Karpas-422 (cell line): ENCODE results near the gene TMEM271. TPM values are rescaled to one million over a fixed set of nuclear protein-coding genes. Genes with fewer than 3 reads are reported as not detected.

ENCODE experiments used
- DNase-seq: peaks from one replicate; pipeline ENCODE4 v3.0.0-alpha.2; 2015
- H2AFZ ChIP-seq: fragments of 200-600 bp; sonication (generic); 2 replicates; pipeline ENCODE4 v1.6.1; 2014; ENCODE audit warnings: antibody characterized with exemption, low read length, mixed read lengths
- H3K27ac ChIP-seq: fragments of 200-600 bp; sonication (generic); 2 replicates; pipeline ENCODE4 v1.5.1; 2014; ENCODE audit warnings: mild to moderate bottlenecking, low read length, moderate library complexity
- H3K27me3 ChIP-seq: fragments of 200-600 bp; sonication (generic); 2 replicates; pipeline ENCODE4 v1.6.1; 2014; ENCODE audit warnings: low read length, mixed read lengths
- H3K36me3 ChIP-seq: fragments of 200-600 bp; sonication (generic); 2 replicates; pipeline ENCODE4 v1.6.1; 2014; ENCODE audit warnings: low read length, mixed read lengths; ENCODE audit not compliant: insufficient read depth
- H3K4me1 ChIP-seq: fragments of 200-600 bp; sonication (generic); 2 replicates; pipeline ENCODE4 v1.6.1; 2014; ENCODE audit warnings: mild to moderate bottlenecking, low read length, mixed read lengths
- H3K4me2 ChIP-seq: fragments of 200-600 bp; sonication (generic); 2 replicates; pipeline ENCODE4 v1.6.1; 2014; ENCODE audit warnings: low read length, low read depth, mild to moderate bottlenecking; ENCODE audit not compliant: poor library complexity, severe bottlenecking
- H3K4me3 ChIP-seq: fragments of 200-600 bp; sonication (generic); 2 replicates; pipeline ENCODE4 v1.5.1; 2014; ENCODE audit warnings: mild to moderate bottlenecking, antibody characterized with exemption, low read length, mixed read lengths
- H3K79me2 ChIP-seq: fragments of 200-600 bp; sonication (generic); 2 replicates; pipeline ENCODE4 v1.6.1; 2014; ENCODE audit warnings: mild to moderate bottlenecking, low read length, mixed read lengths
- H3K9ac ChIP-seq: fragments of 200-600 bp; sonication (generic); 2 replicates; pipeline ENCODE4 v1.6.0; 2014; ENCODE audit warnings: low read length
- H3K9me2 ChIP-seq: fragments of 200-600 bp; sonication (generic), shearing (Covaris generic); replicated peaks from 2 replicates; pipeline ENCODE4 v1.6.0; 2014; ENCODE audit warnings: mild to moderate bottlenecking, low read length, moderate library complexity; ENCODE audit not compliant: insufficient read depth
- H3K9me3 ChIP-seq: fragments of 300-700, 200-600 bp; sonication (generic); 2 replicates; pipeline ENCODE4 v1.6.1; 2014; ENCODE audit warnings: low read length, mixed read lengths
- H4K20me1 ChIP-seq: fragments of 200-600 bp; sonication (generic); 2 replicates; pipeline ENCODE4 v1.6.1; 2014; ENCODE audit warnings: mild to moderate bottlenecking, antibody characterized with exemption, low read length, low read depth; ENCODE audit not compliant: insufficient read depth
- total RNA-seq: library from RNA; depleted of rRNA; stranded (reverse); fragments of >200 nt; shearing (Covaris generic); gene quantifications from 2 replicates; pipeline ENCODE4 v1.2.3, GENCODE V29; 2014; ENCODE audit warnings: low replicate concordance

TMEM271 gene
- total RNA-seq, 1 experiment from 2014 or later = not detected

DNA sequence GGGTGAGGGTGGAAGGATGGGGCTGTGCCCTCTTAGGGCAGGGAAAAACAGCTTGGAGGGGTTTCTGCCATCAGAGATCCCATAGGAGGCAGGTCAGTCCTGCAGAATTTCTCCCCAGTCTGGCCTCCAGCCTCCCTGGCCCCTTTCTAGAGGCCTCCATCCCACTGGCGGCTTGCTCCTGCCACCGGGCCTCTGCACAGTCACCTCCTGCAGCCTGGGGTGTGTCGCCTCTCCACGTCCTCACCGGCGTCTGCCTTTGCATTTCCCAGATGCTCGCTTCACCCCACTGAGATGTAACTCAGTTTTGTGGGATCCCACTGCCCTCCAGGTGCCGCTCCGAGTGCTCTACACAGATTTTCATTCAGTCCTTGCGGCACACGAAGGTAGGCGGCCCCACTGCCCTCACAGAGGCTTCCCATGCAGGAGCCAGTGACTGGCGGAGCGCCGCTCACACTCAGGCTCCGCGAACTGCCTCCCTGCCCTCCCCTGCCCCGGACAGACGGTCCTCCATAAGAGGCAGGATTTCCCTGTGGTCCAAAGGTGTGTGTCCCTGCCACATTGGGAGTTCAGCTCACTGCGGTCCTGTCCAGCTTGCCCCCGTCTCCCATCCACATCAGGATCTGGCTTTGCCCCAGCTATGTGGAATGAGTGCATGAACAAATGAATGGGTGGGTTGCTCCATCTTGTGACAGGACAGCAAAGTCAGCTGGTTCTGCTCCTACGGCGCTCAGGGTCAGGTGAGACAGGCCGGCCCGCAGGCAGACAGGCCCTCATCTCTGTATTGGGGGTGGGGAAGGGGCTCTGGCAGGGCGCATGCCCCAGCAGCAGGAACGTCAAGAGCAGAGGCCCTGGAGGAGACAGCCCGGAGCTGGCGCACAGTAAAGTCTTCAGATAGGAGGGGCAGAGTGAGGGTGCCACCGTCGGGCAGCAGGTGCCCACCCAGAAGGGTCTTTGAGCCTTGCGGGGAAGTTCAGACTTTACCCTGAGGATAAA lies 2.7 kb upstream of the TMEM271 start:
- Histone ChIP-seq H3K79me2 (no peaks in the 10 kb centered on the region), H4K20me1 (no peaks in the 10 kb centered on the region), H3K4me2 (no peak overlapping the region), H3K9ac (no peak overlapping the region), H3K4me3 (no peak overlapping the region), H2AFZ (no peak overlapping the region), H3K36me3 (no peaks in the 10 kb centered on the region), H3K9me2 (no peaks in the 10 kb centered on the region), H3K27ac (no peak overlapping the region), H3K9me3 (no peaks in the 10 kb centered on the region), H3K4me1 (peaks cover 4% of the 10 kb centered on the region), H3K27me3 (no peaks in the 10 kb centered on the region)
- DNase-seq = no peak

DNA sequence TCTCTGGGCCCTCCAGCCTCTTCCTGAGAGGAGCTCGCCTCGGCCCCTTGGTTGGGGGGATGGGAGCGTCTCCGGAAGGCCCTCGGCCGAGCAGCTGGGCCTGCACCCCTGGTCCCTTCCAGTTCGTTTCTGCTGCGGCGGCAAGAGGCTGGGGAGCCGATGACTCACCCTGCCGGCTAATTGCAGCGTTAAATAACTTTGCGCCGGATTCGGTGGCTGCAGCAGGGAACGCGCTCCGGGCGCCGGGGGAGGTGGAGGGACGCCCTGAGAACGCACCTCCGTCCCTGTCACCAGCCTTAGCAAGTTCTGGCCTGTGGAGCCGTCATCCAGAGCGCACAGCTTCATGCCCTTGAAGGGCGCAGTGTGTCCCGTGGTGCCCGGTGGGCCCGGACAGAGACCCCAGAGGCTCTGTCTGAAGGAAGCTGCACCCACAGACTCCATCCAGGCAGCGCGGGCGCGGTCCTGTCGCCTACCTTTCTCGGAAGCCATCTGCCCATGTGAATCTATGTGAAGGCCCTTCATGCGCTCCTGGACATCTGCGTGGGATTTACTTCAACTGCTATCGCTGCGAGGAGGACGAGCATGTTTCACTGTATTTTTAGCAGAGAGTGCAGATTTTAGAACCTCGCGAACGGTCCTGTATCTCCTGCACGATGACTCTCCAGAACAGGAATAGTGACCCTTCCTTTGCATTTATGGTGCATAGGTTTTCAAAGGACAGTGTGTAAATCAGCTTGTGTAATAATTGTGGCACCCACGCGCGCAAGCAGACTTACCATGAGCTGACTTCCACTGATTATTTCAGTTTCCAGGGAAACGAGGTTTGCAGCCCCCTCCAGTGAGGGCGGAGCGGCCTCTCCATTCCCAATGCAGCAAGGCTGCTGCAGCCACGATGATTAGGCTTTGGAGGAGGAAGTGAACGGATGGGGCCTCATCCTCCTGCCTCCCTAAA lies 1.7 kb upstream of the TMEM271 start:
- H3K4me1 ChIP-seq = peaks cover 4% of the 10 kb centered on the region
- H3K4me3 ChIP-seq = no peak overlapping the region
- peak; percentile 34 for DNase-seq
- no peak overlapping the region for H2AFZ ChIP-seq
- H3K4me2 ChIP-seq = no peak overlapping the region
- no peaks in the 10 kb centered on the region for H3K27me3 ChIP-seq
- no peaks in the 10 kb centered on the region for H3K9me2 ChIP-seq
- H3K79me2 ChIP-seq = no peaks in the 10 kb centered on the region
- H3K36me3 ChIP-seq = no peaks in the 10 kb centered on the region
- no peaks in the 10 kb centered on the region for H4K20me1 ChIP-seq
- H3K9ac ChIP-seq = no peak overlapping the region
- no peak overlapping the region for H3K27ac ChIP-seq
- H3K9me3 ChIP-seq = no peaks in the 10 kb centered on the region

DNA sequence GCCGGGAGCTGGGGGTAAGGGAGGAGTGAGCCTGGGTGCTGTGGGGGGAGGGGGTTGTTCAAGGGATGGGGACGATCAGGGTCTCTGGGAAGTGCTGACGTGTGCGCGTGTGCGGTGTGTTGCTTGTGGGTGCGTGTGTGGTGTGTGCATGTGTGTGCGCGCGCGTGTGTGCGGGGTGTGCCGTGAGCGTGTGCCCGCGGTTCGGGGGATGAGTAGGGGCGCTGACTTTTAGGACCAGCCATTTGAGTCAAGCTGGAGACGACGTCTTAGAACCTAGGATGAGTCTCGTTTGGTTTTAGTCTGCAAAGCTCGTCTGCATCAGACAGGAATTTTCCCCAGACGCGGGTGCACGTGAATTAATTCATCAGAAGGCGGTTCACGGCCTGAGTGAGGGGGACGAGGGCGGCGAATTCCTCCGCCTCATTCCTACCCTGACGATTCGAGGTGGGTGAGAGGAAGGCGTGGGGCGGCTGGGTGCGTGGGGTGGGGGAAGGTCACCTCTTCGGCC lies 950 bp upstream of the TMEM271 start:
- H3K4me2 ChIP-seq = no peak overlapping the region
- no peak overlapping the region for H3K4me3 ChIP-seq
- H3K36me3 ChIP-seq = no peaks in the 10 kb centered on the region
- DNase-seq = no peak
- H3K4me1 ChIP-seq = peaks cover 4% of the 10 kb centered on the region
- no peaks in the 10 kb centered on the region for H3K9me3 ChIP-seq
- H3K9ac ChIP-seq = no peak overlapping the region
- H3K27ac ChIP-seq = no peak overlapping the region
- H3K27me3 ChIP-seq = no peaks in the 10 kb centered on the region
- H3K9me2 ChIP-seq = no peaks in the 10 kb centered on the region
- H4K20me1 ChIP-seq = no peaks in the 10 kb centered on the region
- no peaks in the 10 kb centered on the region for H3K79me2 ChIP-seq
- H2AFZ ChIP-seq = no peak overlapping the region

DNA sequence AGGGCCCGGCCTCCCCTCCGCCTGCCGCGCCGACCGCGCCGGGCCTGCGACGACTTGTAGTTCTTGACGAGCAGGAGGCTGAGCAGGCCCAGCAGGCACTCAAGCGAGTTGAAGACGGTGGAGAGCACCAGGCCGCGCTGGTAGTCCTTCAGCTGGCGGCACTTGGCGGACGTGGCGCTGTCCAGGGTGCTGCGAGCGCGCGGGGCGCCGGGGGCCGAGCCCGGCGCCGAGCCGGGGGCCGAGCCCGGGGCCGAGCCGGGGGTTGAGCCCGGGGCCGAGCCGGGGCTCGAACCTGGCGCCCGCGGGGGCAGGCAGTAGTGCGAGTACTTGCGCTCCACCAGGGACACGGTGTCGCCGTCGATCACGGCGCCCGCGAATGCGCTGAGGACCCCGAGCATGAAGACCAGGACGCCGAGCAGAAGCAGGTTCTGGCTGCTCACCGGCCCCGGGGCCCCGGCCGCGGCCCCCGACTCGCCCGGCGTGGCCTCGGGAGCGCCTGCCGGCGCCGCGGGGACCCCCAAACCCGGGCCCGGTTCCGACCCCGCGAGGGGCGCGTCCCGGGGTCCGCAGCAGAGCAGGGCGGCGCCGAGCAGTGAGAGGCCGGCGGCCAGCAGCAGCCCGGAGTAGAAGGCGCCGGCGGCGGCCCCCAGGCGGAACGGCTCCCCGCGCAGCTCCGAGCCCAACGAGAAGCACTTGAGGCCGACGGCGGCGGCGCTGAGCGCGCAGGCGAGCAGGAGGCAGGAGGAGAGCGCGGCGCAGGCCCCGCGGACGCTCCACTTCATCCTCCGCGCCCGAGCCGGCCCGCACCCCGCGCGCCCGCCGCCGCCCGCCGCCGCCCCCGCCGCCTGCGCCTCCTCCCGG lies 584 bp downstream of the TMEM271 start:
- Histone ChIP-seq H3K79me2 (no peaks in the 10 kb centered on the region), H3K4me1 (peaks cover 4% of the 10 kb centered on the region)
- no peak for DNase-seq

DNA sequence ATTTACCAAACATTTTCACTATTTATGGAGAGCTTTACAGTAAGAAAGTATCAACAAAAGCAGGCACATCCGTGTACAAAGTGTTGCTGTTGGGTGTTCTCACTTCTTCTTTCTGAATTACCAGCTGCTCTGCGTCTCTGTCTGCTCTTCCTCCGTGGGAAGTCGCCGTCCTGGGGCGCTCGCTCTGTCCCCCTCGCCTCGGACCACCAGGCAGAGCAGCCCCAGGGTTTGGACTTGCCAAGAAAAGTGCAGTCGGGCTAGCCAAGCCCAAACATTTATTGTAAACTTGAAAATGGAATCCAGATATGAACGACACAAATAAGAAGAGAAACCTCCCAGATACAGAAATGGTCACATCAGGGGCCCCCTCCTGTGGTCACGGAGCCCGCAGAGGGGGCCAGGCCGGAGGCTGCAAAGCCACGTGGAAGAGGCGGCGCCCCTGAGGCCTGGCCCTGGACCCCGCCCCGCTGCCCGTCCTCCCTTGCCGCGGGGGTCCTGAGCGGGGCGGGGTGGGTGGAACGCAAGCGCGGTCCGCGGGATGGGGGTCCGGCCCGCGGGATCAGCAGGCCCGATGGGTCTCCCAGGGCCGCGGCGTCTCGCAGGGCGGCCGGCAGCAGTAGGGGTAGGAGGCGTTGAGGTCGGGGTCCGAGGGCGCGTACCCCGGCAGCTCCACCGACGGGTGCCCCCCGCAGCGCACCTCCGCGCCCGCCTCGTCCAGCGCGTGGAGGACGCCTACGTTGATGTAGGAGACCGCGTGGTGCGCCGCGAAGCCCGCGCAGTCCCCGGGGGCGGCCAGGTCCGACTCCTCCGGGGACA lies 1.5 kb downstream of the TMEM271 start:
- Histone ChIP-seq H3K4me1 (no peaks in the 10 kb centered on the region; the same call in 1 of the 2 replicates), H3K27me3 (no peaks in the 10 kb centered on the region), H3K36me3 (no peaks in the 10 kb centered on the region), H3K79me2 (no peaks in the 10 kb centered on the region), H3K27ac (no peak overlapping the region), H3K4me3 (no peak overlapping the region), H2AFZ (no peak overlapping the region), H3K4me2 (no peak overlapping the region), H3K9me2 (no peaks in the 10 kb centered on the region), H3K9ac (no peak overlapping the region), H4K20me1 (no peaks in the 10 kb centered on the region), H3K9me3 (no peaks in the 10 kb centered on the region)
- DNase-seq = no peak

More for the DNA sequence above, 584 bp downstream of the TMEM271 start:
- Histone ChIP-seq H4K20me1 (no peaks in the 10 kb centered on the region), H3K4me3 (no peak overlapping the region), H3K9me2 (no peaks in the 10 kb centered on the region), H3K9ac (no peak overlapping the region), H2AFZ (no peak overlapping the region), H3K27me3 (no peaks in the 10 kb centered on the region), H3K9me3 (no peaks in the 10 kb centered on the region), H3K36me3 (no peaks in the 10 kb centered on the region), H3K4me2 (no peak overlapping the region), H3K27ac (no peak overlapping the region)

GRCh38 chr4:573122-573892 lies 2.8 kb downstream of the TMEM271 start:
- no peaks in the 10 kb centered on the region for H4K20me1 ChIP-seq
- no peaks in the 10 kb centered on the region for H3K36me3 ChIP-seq
- H3K9me3 ChIP-seq = no peaks in the 10 kb centered on the region
- H3K4me3 ChIP-seq = no peak overlapping the region
- no peaks in the 10 kb centered on the region for H3K9me2 ChIP-seq
- no peak overlapping the region for H2AFZ ChIP-seq
- no peak overlapping the region for H3K27ac ChIP-seq
- no peak overlapping the region for H3K9ac ChIP-seq
- DNase-seq = no peak
- H3K79me2 ChIP-seq = no peaks in the 10 kb centered on the region
- H3K4me1 ChIP-seq = no peaks in the 10 kb centered on the region
- H3K4me2 ChIP-seq = no peak overlapping the region
- no peaks in the 10 kb centered on the region for H3K27me3 ChIP-seq
